NCI-H460 (cell line): Measurements from ENCODE around the gene STPG2. TPM values are rescaled to one million over a fixed set of nuclear protein-coding genes. Genes with fewer than 3 reads are reported as not detected.

Source experiments
- DNase-seq: peaks from one replicate; pipeline ENCODE4 v3.0.0-alpha.2; 2016; ENCODE audit warnings: low read depth; ENCODE audit errors: extremely low read depth
- polyA plus RNA-seq: library from polyadenylated mRNA; depleted of rRNA; stranded (reverse); fragments of >200 nt; gene quantifications from 2 replicates; pipeline ENCODE4 v1.2.3, GENCODE V29; 2014; cell fraction: nucleus; rRNA removed
- total RNA-seq: library from RNA; depleted of rRNA; stranded (reverse); fragments of >200 nt; shearing (Covaris generic); gene quantifications from 2 replicates; pipeline ENCODE4 v1.2.3, GENCODE V29; 2014; rRNA removed

STPG2 gene
- not detected in 2 replicates for total RNA-seq
- not detected in 2 replicates for polyA plus RNA-seq

- DNase-seq = peak; percentile 88
Measured at GRCh38 chr4:98143001-98143899, at the start of gene STPG2. Gene STPG2, minus strand, starts transcription at chr4:98143476.

- no peak for DNase-seq
Measured at GRCh38 chr4:98185279-98185678, 42.0 kb upstream of the STPG2 start.

- peak; percentile 0 for DNase-seq
Measured at GRCh38 chr4:98181809-98182208, 38.5 kb upstream of the STPG2 start.

GRCh38 chr4:98179951-98180350 lies 36.7 kb upstream of the STPG2 start:
- no peak for DNase-seq

- no peak for DNase-seq
Measured at GRCh38 chr4:98176531-98176930, 33.3 kb upstream of the STPG2 start.

GRCh38 chr4:98170035-98170434 lies 26.8 kb upstream of the STPG2 start:
- DNase-seq = no peak

- no peak for DNase-seq
Measured at GRCh38 chr4:98166731-98167041, 23.4 kb upstream of the STPG2 start.

GRCh38 chr4:98166025-98166730 lies 22.9 kb upstream of the STPG2 start:
- DNase-seq = no peak

- no peak for DNase-seq
Measured at GRCh38 chr4:98162696-98163095, 19.4 kb upstream of the STPG2 start.

- DNase-seq = no peak
Measured at GRCh38 chr4:98151145-98151924, 8.1 kb upstream of the STPG2 start.

- no peak for DNase-seq
Measured at GRCh38 chr4:98150092-98150761, 7.0 kb upstream of the STPG2 start.

- DNase-seq = no peak
Measured at GRCh38 chr4:98148856-98149255, 5.6 kb upstream of the STPG2 start.

- no peak for DNase-seq
Measured at GRCh38 chr4:98126141-98126540, 17.1 kb downstream of the STPG2 start.

- no peak for DNase-seq
Measured at GRCh38 chr4:98125585-98125984, 17.7 kb downstream of the STPG2 start.

GRCh38 chr4:98117363-98117762 lies 25.9 kb downstream of the STPG2 start:
- no peak for DNase-seq

GRCh38 chr4:98113012-98113411 lies 30.3 kb downstream of the STPG2 start:
- no peak for DNase-seq

GRCh38 chr4:98110929-98111328 lies 32.3 kb downstream of the STPG2 start:
- DNase-seq = no peak

- DNase-seq = no peak
Measured at GRCh38 chr4:98110214-98110613, 33.1 kb downstream of the STPG2 start.

- DNase-seq = no peak
Measured at GRCh38 chr4:98102660-98103059, 40.6 kb downstream of the STPG2 start.

- DNase-seq = no peak
Measured at GRCh38 chr4:98101988-98102387, 41.3 kb downstream of the STPG2 start.

- DNase-seq = no peak
Measured at GRCh38 chr4:98098764-98099163, 44.5 kb downstream of the STPG2 start.
